H9 (cell line): ENCODE measurements around the gene CEMIP. TPM values are rescaled to one million over a fixed set of nuclear protein-coding genes. Genes with fewer than 3 reads are reported as not detected.

Source experiments
- DNase-seq: peaks from one replicate; pipeline ENCODE4 v3.0.0-alpha.2; 2017
- H2AFZ ChIP-seq: one replicate; pipeline ENCODE4 v1.6.1; 2013; ENCODE audit warnings: mild to moderate bottlenecking, low read length, control low read depth, moderate library complexity
- H2AK5ac ChIP-seq: 2 replicates; pipeline ENCODE4 v1.6.1; 2013; ENCODE audit warnings: low read length, control low read depth, mixed read lengths; ENCODE audit not compliant: insufficient read length
- H2BK120ac ChIP-seq: one replicate; pipeline ENCODE4 v1.6.1; 2013; ENCODE audit warnings: low read depth, mild to moderate bottlenecking, low read length, control low read depth, inconsistent platforms; ENCODE audit not compliant: poor library complexity, severe bottlenecking
- H2BK12ac ChIP-seq: 2 replicates; pipeline ENCODE4 v1.6.1; 2013; ENCODE audit warnings: low read length, control low read depth, mixed read lengths, low read depth; ENCODE audit not compliant: insufficient read length
- H2BK15ac ChIP-seq: 2 replicates; pipeline ENCODE4 v1.6.1; 2013; ENCODE audit warnings: low read depth, low read length, control low read depth
- H2BK20ac ChIP-seq: one replicate; pipeline ENCODE4 v1.6.1; 2013; ENCODE audit warnings: low read depth, mild to moderate bottlenecking, low read length, control low read depth, inconsistent platforms; ENCODE audit not compliant: poor library complexity, severe bottlenecking
- H2BK5ac ChIP-seq: 2 replicates; pipeline ENCODE4 v1.6.1; 2013; ENCODE audit warnings: low read length, control low read depth, mixed read lengths; ENCODE audit not compliant: insufficient read length
- H3K14ac ChIP-seq: 2 replicates; pipeline ENCODE4 v1.6.1; 2013; ENCODE audit warnings: low read length, control low read depth; ENCODE audit not compliant: insufficient read depth
- H3K18ac ChIP-seq: 2 replicates; pipeline ENCODE4 v1.6.1; 2013; ENCODE audit warnings: low read depth, mild to moderate bottlenecking, mixed read lengths, low read length, control low read depth; ENCODE audit not compliant: insufficient read length
- H3K23ac ChIP-seq: 2 replicates; pipeline ENCODE4 v1.6.1; 2013; ENCODE audit warnings: low read length, control low read depth, mixed read lengths, low read depth; ENCODE audit not compliant: insufficient read length
- H3K23me2 ChIP-seq: 2 replicates; pipeline ENCODE4 v1.6.1; 2013; ENCODE audit warnings: low read depth, mild to moderate bottlenecking, mixed read lengths, low read length, control low read depth; ENCODE audit not compliant: insufficient read length, poor library complexity, severe bottlenecking
- H3K27ac ChIP-seq: 2 replicates; pipeline ENCODE4 v1.5.1; 2013; ENCODE audit warnings: low read length, control low read depth, mixed read lengths, low read depth; ENCODE audit not compliant: insufficient read length
- H3K27me3 ChIP-seq: 2 replicates; pipeline ENCODE4 v1.6.1; 2013; ENCODE audit warnings: low read length, control low read depth, inconsistent platforms; ENCODE audit not compliant: insufficient read depth
- H3K4ac ChIP-seq: 2 replicates; pipeline ENCODE4 v1.6.1; 2013; ENCODE audit warnings: low read depth, mild to moderate bottlenecking, control low read depth, inconsistent platforms, low read length, moderate library complexity
- H3K4me1 ChIP-seq: 2 replicates; pipeline ENCODE4 v1.6.1; 2013; ENCODE audit warnings: low read length, control low read depth, inconsistent platforms; ENCODE audit not compliant: insufficient read depth
- H3K4me2 ChIP-seq: 2 replicates; pipeline ENCODE4 v1.6.1; 2013; ENCODE audit warnings: low read length, control low read depth, mixed read lengths; ENCODE audit not compliant: insufficient read length, insufficient read depth
- H3K56ac ChIP-seq: 2 replicates; pipeline ENCODE4 v1.6.1; 2013; ENCODE audit warnings: low read depth, mild to moderate bottlenecking, mixed read lengths, low read length, control low read depth; ENCODE audit not compliant: insufficient read length
- H3K79me1 ChIP-seq: 2 replicates; pipeline ENCODE4 v1.6.1; 2013; ENCODE audit warnings: low read depth, mild to moderate bottlenecking, moderate library complexity, low read length, control low read depth, inconsistent platforms; ENCODE audit not compliant: insufficient read depth, poor library complexity, severe bottlenecking
- H3K79me2 ChIP-seq: 2 replicates; pipeline ENCODE4 v1.6.1; 2013; ENCODE audit warnings: low read length, control low read depth, inconsistent platforms; ENCODE audit not compliant: insufficient read depth
- H3K9ac ChIP-seq: 2 replicates; pipeline ENCODE4 v1.6.1; 2013; ENCODE audit warnings: low read length, control low read depth, mixed read lengths; ENCODE audit not compliant: insufficient read length; ENCODE audit errors: extremely low read depth
- H3K9me3 ChIP-seq: one replicate; pipeline ENCODE4 v1.6.1; 2013; ENCODE audit warnings: low read depth, low read length, inconsistent platforms; ENCODE audit not compliant: control insufficient read depth
- H3T11ph ChIP-seq: one replicate; pipeline ENCODE4 v1.6.1; 2013; ENCODE audit warnings: mild to moderate bottlenecking, low read length, control low read depth, inconsistent platforms
- H4K20me1 ChIP-seq: one replicate; pipeline ENCODE4 v1.6.1; 2013; ENCODE audit not compliant: control insufficient read depth, insufficient read length, insufficient read depth
- H4K5ac ChIP-seq: 2 replicates; pipeline ENCODE4 v1.6.1; 2013; ENCODE audit warnings: low read depth, mild to moderate bottlenecking, mixed read lengths, low read length, control low read depth; ENCODE audit not compliant: insufficient read length
- H4K8ac ChIP-seq: replicated peaks from 2 replicates; pipeline ENCODE4 v1.6.1; 2013; ENCODE audit warnings: low read length, control low read depth, mixed read lengths, low read depth; ENCODE audit not compliant: insufficient read length
- H4K91ac ChIP-seq: 2 replicates; pipeline ENCODE4 v1.6.1; 2013; ENCODE audit warnings: low read depth, mild to moderate bottlenecking, moderate library complexity, mixed read lengths, low read length, control low read depth; ENCODE audit not compliant: insufficient read length
- H3K27ac Mint-ChIP-seq, 3 experiments: 2 replicates in 2 of 3; 3 replicates in 1 of 3; pipeline ENCODE4 v1.8.0; 2020 to 2021; ENCODE audit warnings: mixed read lengths in 3 of 3, mild to moderate bottlenecking in 1 of 3, moderate library complexity in 1 of 3
- H3K27me3 Mint-ChIP-seq: 2 replicates; pipeline ENCODE4 v1.8.0; 2021; ENCODE audit warnings: low read depth, mild to moderate bottlenecking, moderate library complexity, mixed read lengths
- H3K36me3 Mint-ChIP-seq, 3 experiments: 2 replicates in 2 of 3; 3 replicates in 1 of 3; pipeline ENCODE4 v1.8.0; 2020 to 2021; ENCODE audit warnings: low read depth in 3 of 3, mixed read lengths in 3 of 3; ENCODE audit not compliant: insufficient read depth in 1 of 3
- H3K4me1 Mint-ChIP-seq, 2 experiments: 2 replicates each; pipeline ENCODE4 v1.8.0; 2020; ENCODE audit warnings: mixed read lengths in 2 of 2
- H3K4me3 Mint-ChIP-seq, 2 experiments: 2 replicates in 1 of 2; 3 replicates in 1 of 2; pipeline ENCODE4 v1.8.0; 2020 to 2021; ENCODE audit warnings: mild to moderate bottlenecking in 2 of 2, mixed read lengths in 2 of 2, moderate library complexity in 1 of 2
- H3K9me3 Mint-ChIP-seq, 2 experiments: 2 replicates in 1 of 2; 3 replicates in 1 of 2; pipeline ENCODE4 v1.8.0; 2020; ENCODE audit warnings: mild to moderate bottlenecking in 2 of 2, mixed read lengths in 2 of 2, moderate library complexity in 1 of 2
- WGBS: extraction: QIAGEN DNeasy Blood & Tissue Kit; methylation state at CpG from one replicate; pipeline ENCODE4 v1.1.7; 2013; ENCODE audit warnings: missing lambda C conversion rate, low lambda C conversion rate, mixed read lengths; ENCODE audit not compliant: insufficient read length; ENCODE audit errors: extremely low coverage; 5-methylcytosine and 5-hydroxymethylcytosine counted together
- total RNA-seq: library from RNA; stranded (reverse); gene quantifications from 2 replicates; pipeline ENCODE4 v1.2.1, GENCODE V29; 2021
- TF ChIP-seq, protein P1 (sequence below): fragments of 200-600 bp; sonication (generic); conservative IDR thresholded peaks from 3 replicates; pipeline ENCODE4 v1.8.0; 2021; ENCODE audit warnings: antibody characterized with exemption, mild to moderate bottlenecking

The CEMIP gene
- total RNA-seq, 1 experiment from 2014 or later = 0.09 TPM

DNA sequence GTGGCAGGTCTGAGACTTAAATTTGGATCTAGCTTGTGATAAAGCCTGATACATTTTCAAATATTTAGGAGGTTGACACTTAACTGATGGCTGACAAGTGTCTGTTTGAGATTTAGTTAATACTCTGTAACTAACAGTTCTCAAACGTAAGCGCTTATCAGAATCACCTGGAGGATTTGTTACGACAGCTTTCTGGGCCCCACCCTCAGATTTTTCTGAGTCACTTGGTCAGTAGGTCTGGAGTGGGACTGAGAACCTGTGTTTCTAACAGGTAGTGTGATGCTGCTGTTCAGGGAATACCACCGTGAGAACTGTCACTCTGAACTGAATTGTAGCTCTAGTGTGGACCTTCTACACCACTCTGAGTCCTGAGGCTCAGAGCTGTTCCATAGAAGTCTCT lies 85.5 kb downstream of the CEMIP start:
- H2AFZ ChIP-seq = no peak overlapping the region
- TF ChIP-seq, protein P1, sequence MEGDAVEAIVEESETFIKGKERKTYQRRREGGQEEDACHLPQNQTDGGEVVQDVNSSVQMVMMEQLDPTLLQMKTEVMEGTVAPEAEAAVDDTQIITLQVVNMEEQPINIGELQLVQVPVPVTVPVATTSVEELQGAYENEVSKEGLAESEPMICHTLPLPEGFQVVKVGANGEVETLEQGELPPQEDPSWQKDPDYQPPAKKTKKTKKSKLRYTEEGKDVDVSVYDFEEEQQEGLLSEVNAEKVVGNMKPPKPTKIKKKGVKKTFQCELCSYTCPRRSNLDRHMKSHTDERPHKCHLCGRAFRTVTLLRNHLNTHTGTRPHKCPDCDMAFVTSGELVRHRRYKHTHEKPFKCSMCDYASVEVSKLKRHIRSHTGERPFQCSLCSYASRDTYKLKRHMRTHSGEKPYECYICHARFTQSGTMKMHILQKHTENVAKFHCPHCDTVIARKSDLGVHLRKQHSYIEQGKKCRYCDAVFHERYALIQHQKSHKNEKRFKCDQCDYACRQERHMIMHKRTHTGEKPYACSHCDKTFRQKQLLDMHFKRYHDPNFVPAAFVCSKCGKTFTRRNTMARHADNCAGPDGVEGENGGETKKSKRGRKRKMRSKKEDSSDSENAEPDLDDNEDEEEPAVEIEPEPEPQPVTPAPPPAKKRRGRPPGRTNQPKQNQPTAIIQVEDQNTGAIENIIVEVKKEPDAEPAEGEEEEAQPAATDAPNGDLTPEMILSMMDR = no peak

More for the DNA sequence above, 85.5 kb downstream of the CEMIP start:
- Histone ChIP-seq H3K27ac (no peak overlapping the region), H3K4me1 (peaks cover 16% of the 10 kb centered on the region; the same call in 1 of the 2 replicates), H3K9ac (no peak overlapping the region), H3K79me1 (no peaks in the 10 kb centered on the region), H3K27me3 (no peaks in the 10 kb centered on the region), H3K14ac (no peak overlapping the region), H3K23ac (no peak overlapping the region), H4K5ac (no peak overlapping the region), H3K23me2 (no peaks in the 10 kb centered on the region), H3K56ac (no peak overlapping the region), H2BK120ac (no peak overlapping the region), H2BK5ac (no peak overlapping the region), H3K18ac (no peak overlapping the region), H4K8ac (no peak overlapping the region), H3K79me2 (no peaks in the 10 kb centered on the region), H4K91ac (no peak overlapping the region), H3K4me2 (no peak overlapping the region), H2BK20ac (no peak overlapping the region), H2BK12ac (no peak overlapping the region), H2BK15ac (no peak overlapping the region), H2AK5ac (no peak overlapping the region), H3T11ph (no peak overlapping the region), H3K4ac (no peak overlapping the region), H4K20me1 (no peaks in the 10 kb centered on the region), H3K9me3 (no peaks in the 10 kb centered on the region)
- Mint-ChIP-seq H3K27me3 (peaks cover 4% of the 10 kb centered on the region), H3K4me3 (no peak overlapping the region), H3K36me3 (no peaks in the 10 kb centered on the region; a peak in 1 of 7 replicates), H3K4me1 (peaks cover 40 to 50% of the 10 kb centered on the region in 2 experiments), H3K9me3 (no peaks in the 10 kb centered on the region; a peak in 2 of 5 replicates), H3K27ac (no peak overlapping the region)
- WGBS = no CpG with 5 or more reads among the region's 4 CpGs
- no peak for DNase-seq
